Colonic mucosa (tissue), 4 donors: ENCODE results near the gene UBXN10. TPM values are rescaled to one million over a fixed set of nuclear protein-coding genes. Genes with fewer than 3 reads are reported as not detected.
A peak's percentile ranks its signal among the peaks of the same experiment; 100 is the strongest.

Experiments used
- DNase-seq: peaks from one replicate; pipeline ENCODE4 v3.0.0-alpha.2; 2020
- H3K27ac ChIP-seq: fragments of 200-600 bp; one replicate; pipeline ENCODE4 v1.8.0; 2021
- H3K27me3 ChIP-seq: fragments of 200-600 bp; one replicate; pipeline ENCODE4 v1.8.0; 2021
- H3K36me3 ChIP-seq: fragments of 200-600 bp; one replicate; pipeline ENCODE4 v1.8.0; 2021
- H3K4me1 ChIP-seq: fragments of 200-600 bp; one replicate; pipeline ENCODE4 v1.8.0; 2021; ENCODE audit warnings: mild to moderate bottlenecking
- H3K4me3 ChIP-seq: fragments of 200-600 bp; one replicate; pipeline ENCODE4 v1.8.0; 2021
- H3K9ac ChIP-seq, 2 donors: one replicate each; pipeline ENCODE4 v1.7.0; 2013; ENCODE audit warnings: control low read depth in 2 of 2, low read depth in 2 of 2, low read length in 2 of 2
- H3K9me3 ChIP-seq: fragments of 200-600 bp; one replicate; pipeline ENCODE4 v1.8.0; 2021
- CTCF ChIP-seq: fragments of 200-600 bp; IDR thresholded peaks from one replicate; pipeline ENCODE4 v1.8.0; 2022; ENCODE audit warnings: antibody characterized with exemption, mild to moderate bottlenecking
- intact Hi-C: fragments of 100-400 bp; cut with DNase I; formaldehyde crosslinking; loops from one replicate; pipeline ENCODE4 v1.14.1; 2022
- total RNA-seq, 2 donors: library from RNA; stranded (reverse); fragmentation: NEBNext Ultra II Directional in 1 of 2; extraction: Animal tissue kit (Norgen Biotek cat#: 25700) in 1 of 2; gene quantifications; one replicate each; pipeline ENCODE4 v1.2.1, GENCODE V29; 2021
- donor health status: healthy.
- donor health status: DM: no; HTN: no; CAD: no.
- donor health status: DM: no; HTN: no; CAD: no.

UBXN10 gene
- total RNA-seq, 2 donors from 2014 or later: 3.3 to 3.5 TPM

GRCh38 chr1:20210736-20211460, 25.0 kb downstream of the UBXN10 start:
- peak overlapping the region; percentile 76 for H3K27ac ChIP-seq
- no peaks in the 10 kb centered on the region for H3K9me3 ChIP-seq
- no peak overlapping the region for H3K9ac ChIP-seq
- intact Hi-C loops: loop anchor here (5.0 to 10.0 kb wide), 2 partner anchors 154 to 281 kb away; no protein-coding TSS in a partner anchor
- peaks cover 8% of the 10 kb centered on the region for H3K4me1 ChIP-seq
- no peak overlapping the region for H3K4me3 ChIP-seq
- no peak for DNase-seq
- no peaks in the 10 kb centered on the region for H3K27me3 ChIP-seq
- H3K36me3 ChIP-seq: no peaks in the 10 kb centered on the region
- TF ChIP-seq CTCF: no peak

DNA sequence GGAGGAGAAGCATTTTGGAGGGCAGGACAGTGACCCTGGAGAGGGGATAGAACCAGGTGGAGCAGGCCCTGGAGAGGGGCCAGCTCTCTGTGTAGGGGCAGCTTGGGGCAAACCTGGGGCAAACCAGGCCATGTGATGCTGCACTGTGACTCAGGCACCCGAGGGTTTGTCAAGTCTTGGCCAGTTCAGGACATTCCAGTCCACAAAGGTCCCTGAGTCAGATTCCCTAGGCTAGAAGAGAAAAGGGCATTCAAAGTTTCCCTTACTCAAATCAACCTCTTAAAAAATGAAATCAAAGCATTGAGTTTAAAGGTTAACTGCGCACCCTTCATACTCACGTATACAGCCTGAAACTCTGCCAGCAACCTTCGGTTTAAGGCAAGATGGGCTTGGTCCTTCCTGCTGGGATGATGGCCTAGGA, 25.6 kb downstream of the UBXN10 start:
- intact Hi-C loops: loop anchor here (5.0 to 10.0 kb wide), 2 partner anchors 153 to 281 kb away; no protein-coding TSS in a partner anchor
- no peaks in the 10 kb centered on the region for H3K36me3 ChIP-seq

DNA sequence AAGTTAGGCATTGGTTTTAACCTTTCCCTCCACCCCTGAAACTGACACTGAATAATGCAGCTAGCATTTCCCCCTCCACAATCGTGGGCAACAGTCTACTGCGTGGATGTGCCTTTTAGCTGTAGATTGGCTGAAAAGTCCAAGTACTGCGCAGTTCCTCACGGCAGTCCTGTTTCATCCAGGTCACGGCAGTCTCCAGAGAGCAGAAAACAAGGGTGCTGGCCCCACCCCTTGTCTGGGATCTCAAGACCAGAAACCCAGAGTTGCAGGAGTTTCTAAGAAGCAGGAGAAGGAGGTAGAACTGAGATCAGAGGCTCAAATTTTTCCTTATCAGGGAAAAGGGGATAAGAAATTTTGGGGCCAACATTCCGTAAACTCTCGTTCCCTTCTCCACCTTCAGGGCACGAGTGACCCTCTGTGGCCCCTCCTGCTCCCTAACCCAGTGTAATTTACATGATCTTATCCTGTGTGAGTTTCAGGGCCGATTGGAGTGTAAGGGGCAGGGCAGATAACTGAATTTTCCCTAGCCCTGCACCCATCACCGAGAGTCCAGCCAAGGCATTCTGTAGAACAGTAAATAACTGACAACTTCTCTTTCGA, 26.3 kb downstream of the UBXN10 start:
- H3K4me1 ChIP-seq: peaks cover 8% of the 10 kb centered on the region
- intact Hi-C loops: loop anchor here (2.0 to 10.0 kb wide), 3 partner anchors 153 to 280 kb away; no protein-coding TSS in a partner anchor
- H3K27me3 ChIP-seq: no peaks in the 10 kb centered on the region
- peak overlapping the region; percentile 76 for H3K27ac ChIP-seq
- H3K4me3 ChIP-seq: no peak overlapping the region
- H3K9ac ChIP-seq: peak overlapping the region in 1 of 2 donors; percentile 58
- no peaks in the 10 kb centered on the region for H3K36me3 ChIP-seq
- no peaks in the 10 kb centered on the region for H3K9me3 ChIP-seq
- peak; percentile 34 for DNase-seq
- TF ChIP-seq CTCF: no peak

More for the DNA sequence above, 25.6 kb downstream of the UBXN10 start:
- H3K27ac ChIP-seq: peak overlapping the region; percentile 76
- peaks cover 8% of the 10 kb centered on the region for H3K4me1 ChIP-seq
- no peaks in the 10 kb centered on the region for H3K9me3 ChIP-seq
- no peaks in the 10 kb centered on the region for H3K27me3 ChIP-seq
- peak; percentile 81 for DNase-seq
- H3K4me3 ChIP-seq: no peak overlapping the region
- H3K9ac ChIP-seq: no peak overlapping the region
- TF ChIP-seq CTCF: no peak

- peaks cover 8% of the 10 kb centered on the region for H3K4me1 ChIP-seq
- H3K9me3 ChIP-seq: no peaks in the 10 kb centered on the region
- TF ChIP-seq CTCF: peak; percentile 72
- no peaks in the 10 kb centered on the region for H3K27me3 ChIP-seq
- peak overlapping the region; percentile 76 for H3K27ac ChIP-seq
- H3K36me3 ChIP-seq: no peaks in the 10 kb centered on the region
- no peak overlapping the region for H3K4me3 ChIP-seq
- H3K9ac ChIP-seq: peak overlapping the region in 1 of 2 donors; percentile 58
- intact Hi-C loops: loop anchor here (2.0 to 10.0 kb wide), 3 partner anchors 152 to 279 kb away; no protein-coding TSS in a partner anchor
- peak; percentile 78 for DNase-seq
Observed at GRCh38 chr1:20212685-20213331, 26.9 kb downstream of the UBXN10 start.

GRCh38 chr1:20215716-20216115, 29.8 kb downstream of the UBXN10 start:
- no peaks in the 10 kb centered on the region for H3K36me3 ChIP-seq
- H3K27me3 ChIP-seq: no peaks in the 10 kb centered on the region
- peaks cover 8% of the 10 kb centered on the region for H3K4me1 ChIP-seq
- no peak for DNase-seq
- H3K9ac ChIP-seq: no peak overlapping the region
- no peaks in the 10 kb centered on the region for H3K9me3 ChIP-seq
- H3K4me3 ChIP-seq: no peak overlapping the region
- no peak overlapping the region for H3K27ac ChIP-seq
- TF ChIP-seq CTCF: no peak
- intact Hi-C loops: loop anchor here (10.0 kb wide), 1 partner anchor 149 kb away; no protein-coding TSS in a partner anchor
